ENCODE measurements around the gene C19orf67.

C19orf67 gene

DNA sequence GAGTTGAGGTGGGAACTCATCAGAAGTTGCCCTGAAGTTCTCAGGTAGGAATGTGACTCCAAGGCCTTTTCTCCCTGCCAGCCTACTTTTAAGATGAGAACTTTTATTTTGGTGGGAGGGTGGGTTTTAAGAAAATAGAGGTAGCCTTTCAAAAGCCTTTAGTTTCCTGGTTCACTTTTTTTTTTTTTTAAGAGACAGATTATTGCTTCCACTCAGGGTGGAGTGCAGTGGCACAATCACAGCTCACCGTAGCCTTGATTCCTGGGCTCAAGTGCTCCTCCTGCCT lies 3.0 kb downstream of the C19orf67 start:
- DNase-seq, result no peak
- peaks cover 13% of the 10 kb centered on the region for H3K27me3 Mint-ChIP-seq (ENCODE audit: low read depth, poor library complexity)
- H3K36me3 Mint-ChIP-seq (ENCODE audit: low read depth), result peaks cover 9% of the 10 kb centered on the region
- H3K4me1 Mint-ChIP-seq, result peaks cover 25% of the 10 kb centered on the region
- H3K4me3 Mint-ChIP-seq, result peak overlapping the region; percentile 93
- TF ChIP-seq, protein P1, sequence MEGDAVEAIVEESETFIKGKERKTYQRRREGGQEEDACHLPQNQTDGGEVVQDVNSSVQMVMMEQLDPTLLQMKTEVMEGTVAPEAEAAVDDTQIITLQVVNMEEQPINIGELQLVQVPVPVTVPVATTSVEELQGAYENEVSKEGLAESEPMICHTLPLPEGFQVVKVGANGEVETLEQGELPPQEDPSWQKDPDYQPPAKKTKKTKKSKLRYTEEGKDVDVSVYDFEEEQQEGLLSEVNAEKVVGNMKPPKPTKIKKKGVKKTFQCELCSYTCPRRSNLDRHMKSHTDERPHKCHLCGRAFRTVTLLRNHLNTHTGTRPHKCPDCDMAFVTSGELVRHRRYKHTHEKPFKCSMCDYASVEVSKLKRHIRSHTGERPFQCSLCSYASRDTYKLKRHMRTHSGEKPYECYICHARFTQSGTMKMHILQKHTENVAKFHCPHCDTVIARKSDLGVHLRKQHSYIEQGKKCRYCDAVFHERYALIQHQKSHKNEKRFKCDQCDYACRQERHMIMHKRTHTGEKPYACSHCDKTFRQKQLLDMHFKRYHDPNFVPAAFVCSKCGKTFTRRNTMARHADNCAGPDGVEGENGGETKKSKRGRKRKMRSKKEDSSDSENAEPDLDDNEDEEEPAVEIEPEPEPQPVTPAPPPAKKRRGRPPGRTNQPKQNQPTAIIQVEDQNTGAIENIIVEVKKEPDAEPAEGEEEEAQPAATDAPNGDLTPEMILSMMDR (IDR thresholded peaks at IDR 0.05), result no peak
- no peak overlapping the region for H3K27ac Mint-ChIP-seq
- H3K9me3 Mint-ChIP-seq, result no peaks in the 10 kb centered on the region

DNA sequence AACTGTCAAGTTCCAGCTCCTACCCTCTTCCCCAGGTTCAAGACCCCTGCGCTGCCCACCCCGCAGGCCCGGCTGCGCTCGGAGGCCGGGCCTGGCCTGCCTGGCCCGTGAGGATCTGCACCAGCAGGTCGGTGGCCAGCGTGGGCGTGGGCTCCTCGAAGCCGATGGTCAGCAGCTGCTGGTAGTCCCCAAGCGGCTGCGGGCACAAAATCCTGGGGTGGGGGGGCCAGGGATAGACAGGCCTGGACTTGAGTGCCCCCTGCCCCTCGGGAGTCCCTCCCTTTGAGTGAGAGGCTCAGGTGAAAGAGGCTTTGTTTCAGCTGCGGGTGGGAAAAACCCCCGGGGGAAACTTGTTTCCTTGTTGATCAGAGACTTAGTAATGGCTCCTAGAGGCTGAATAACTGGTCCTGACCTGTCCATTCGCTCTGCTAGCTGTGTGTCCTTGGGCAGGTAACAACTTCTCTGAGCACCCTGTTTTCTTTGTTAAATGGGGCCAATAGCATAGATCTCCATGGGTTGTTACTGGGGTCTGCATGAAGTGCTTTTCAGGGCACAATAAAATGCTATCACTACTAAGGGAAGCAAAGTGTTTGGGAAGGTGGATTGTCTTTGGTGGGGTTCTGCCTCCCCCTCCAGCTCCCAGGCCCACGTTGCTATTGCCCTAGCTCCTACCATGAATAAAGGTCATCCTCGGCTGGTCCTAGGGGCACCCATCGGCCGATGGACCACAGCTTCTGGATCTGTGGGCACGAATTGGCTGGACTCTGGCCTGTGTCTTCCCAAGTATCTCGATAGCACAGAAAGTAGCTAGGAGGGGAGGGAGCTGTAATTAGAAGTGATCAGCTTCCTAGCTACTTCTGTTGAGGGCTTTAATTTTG lies 3.5 kb downstream of the C19orf67 start:
- Mint-ChIP-seq H3K4me3 (peak overlapping the region; percentile 93), H3K27ac (no peak overlapping the region), H3K4me1 (peaks cover 25% of the 10 kb centered on the region), H3K27me3 (ENCODE audit: low read depth, poor library complexity) (peaks cover 17% of the 10 kb centered on the region), H3K9me3 (no peaks in the 10 kb centered on the region), H3K36me3 (ENCODE audit: low read depth) (peaks cover 6% of the 10 kb centered on the region)
- TF ChIP-seq, protein P1 (IDR thresholded peaks at IDR 0.05), result no peak
- DNase-seq, result no peak

DNA sequence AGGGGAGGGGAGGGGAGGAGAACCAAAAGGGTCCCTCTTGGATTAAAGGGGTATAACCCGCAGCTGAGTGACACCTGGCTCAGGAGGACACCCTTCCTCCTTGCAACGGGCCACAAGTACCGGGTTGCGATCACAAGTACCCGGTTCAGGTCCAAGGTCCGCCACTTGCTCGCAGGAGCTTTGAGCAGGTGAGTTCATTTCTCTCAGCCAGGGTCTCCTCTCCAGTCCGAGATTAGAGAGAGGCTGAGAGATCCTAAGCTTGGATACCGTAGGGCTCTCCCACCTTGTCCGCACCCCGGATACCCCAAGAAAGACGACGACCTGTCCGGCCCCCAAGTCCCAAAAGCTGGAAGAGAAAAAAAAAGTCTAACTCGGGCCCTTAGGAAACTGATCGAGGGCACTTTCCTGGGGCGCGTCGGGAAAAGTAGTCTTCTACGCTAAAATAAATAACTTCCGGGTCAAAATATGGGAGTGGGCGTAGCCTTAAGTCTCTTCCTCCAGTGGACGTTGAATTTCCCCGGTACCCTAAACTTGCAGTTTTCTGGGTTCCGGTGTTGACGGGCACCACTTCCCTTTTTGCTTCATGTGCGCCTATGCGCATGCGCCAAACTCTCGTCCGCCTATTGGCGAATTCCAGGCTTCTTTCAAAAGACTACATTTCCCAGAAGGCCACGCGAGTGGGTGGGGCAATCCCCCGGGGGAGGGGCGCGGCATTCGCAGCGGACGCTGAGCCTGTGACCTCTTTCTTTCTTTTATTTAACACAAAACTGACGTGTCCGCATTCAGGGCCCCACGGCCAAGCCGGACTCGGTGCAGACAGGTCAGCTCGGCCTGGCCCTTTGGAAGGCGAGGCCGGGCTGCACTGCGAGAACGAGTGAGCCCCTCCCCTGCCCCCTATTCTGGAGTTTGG lies 4.4 kb downstream of the C19orf67 start:
- TF ChIP-seq, protein P1 (IDR thresholded peaks at IDR 0.05), result no peak
- Mint-ChIP-seq H3K4me1 (peaks cover 25% of the 10 kb centered on the region), H3K27ac (peak overlapping the region; percentile 36), H3K9me3 (no peaks in the 10 kb centered on the region), H3K4me3 (peak overlapping the region; percentile 93), H3K36me3 (ENCODE audit: low read depth) (no peaks in the 10 kb centered on the region), H3K27me3 (ENCODE audit: low read depth, poor library complexity) (peaks cover 16% of the 10 kb centered on the region)
- DNase-seq, result peak; percentile 99

DNA sequence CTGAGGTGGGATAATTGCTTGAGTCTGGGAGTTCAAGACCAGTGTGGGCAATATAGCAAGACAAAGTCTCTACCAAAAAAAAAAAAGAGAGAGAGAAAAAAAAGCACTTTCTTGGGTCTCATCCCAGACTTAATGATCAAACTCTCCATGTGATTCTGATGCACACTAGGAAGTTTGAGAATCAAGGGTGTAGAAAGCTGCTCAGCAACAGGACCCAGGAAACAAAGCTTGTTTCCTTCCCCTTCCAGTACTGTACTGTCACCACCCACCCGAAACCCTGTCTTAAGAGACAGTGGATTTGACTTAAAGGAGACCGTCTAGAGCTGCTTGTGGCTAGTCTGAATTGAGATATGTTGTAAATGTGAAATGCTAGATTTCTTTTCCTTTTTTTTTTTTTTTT lies 7.2 kb downstream of the C19orf67 start:
- H3K4me1 Mint-ChIP-seq, result peaks cover 27% of the 10 kb centered on the region

DNA sequence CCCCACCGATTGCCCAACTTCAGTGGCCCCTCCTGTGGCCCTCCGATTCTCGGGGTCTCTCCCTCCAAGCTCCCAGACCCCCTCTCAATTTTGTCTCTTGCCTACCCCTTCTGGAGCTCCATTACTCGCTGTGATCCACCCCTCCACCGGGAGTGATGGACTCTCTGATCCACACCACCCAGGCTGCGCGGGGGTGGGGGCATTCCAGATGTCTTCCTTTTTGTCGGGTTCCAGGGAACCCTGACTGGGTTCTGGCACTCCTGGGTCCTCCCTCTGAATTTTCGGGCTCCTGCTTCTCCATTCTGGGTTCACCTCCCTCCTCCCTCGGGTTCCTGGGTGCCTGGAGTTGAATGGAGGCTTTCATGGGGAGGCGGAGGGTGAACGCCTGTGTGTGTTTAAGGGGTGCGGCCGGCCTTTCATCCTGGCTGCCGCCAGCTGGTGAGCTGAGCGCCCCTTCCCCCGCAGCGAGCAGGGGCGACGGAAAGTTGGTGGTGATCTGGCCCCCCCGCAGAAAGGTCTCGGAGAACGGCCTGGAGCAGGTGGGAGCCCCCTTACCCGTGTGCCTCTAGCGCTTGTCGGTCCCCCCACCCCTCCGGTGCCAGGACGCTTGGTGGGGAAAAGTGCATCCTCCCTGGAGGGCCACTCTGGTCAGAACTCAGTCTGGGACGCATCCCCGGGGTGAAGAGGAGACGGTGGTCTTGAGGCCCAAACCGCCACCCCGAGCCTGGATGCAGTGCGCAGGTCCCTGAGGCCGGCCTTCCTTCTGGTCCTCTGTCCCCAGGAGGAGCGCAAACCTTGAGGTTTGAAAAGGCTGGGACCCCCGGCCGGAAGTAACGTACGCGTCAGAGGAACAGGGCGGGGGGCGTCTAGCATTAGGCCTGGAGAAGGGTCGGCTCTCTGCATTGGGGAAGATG lies 11.4 kb downstream of the C19orf67 start:
- Mint-ChIP-seq H3K9me3 (no peaks in the 10 kb centered on the region), H3K36me3 (ENCODE audit: low read depth) (no peaks in the 10 kb centered on the region), H3K27me3 (ENCODE audit: low read depth, poor library complexity) (peaks cover 59% of the 10 kb centered on the region), H3K4me3 (peak overlapping the region; percentile 96), H3K4me1 (peaks cover 14% of the 10 kb centered on the region), H3K27ac (peak overlapping the region; percentile 25)
- TF ChIP-seq, protein P1 (IDR thresholded peaks at IDR 0.05), result no peak
- peak; percentile 37 for DNase-seq

More for the DNA sequence above, 7.2 kb downstream of the C19orf67 start:
- H3K27ac Mint-ChIP-seq, result no peak overlapping the region
- no peaks in the 10 kb centered on the region for H3K36me3 Mint-ChIP-seq (ENCODE audit: low read depth)
- peaks cover 32% of the 10 kb centered on the region for H3K27me3 Mint-ChIP-seq (ENCODE audit: low read depth, poor library complexity)
- TF ChIP-seq, protein P1 (IDR thresholded peaks at IDR 0.05), result no peak
- H3K9me3 Mint-ChIP-seq, result no peaks in the 10 kb centered on the region
- H3K4me3 Mint-ChIP-seq, result no peak overlapping the region
- DNase-seq, result no peak

Data from nephron progenitor cell (in vitro differentiated cells).